Lower leg skin (tissue), 3 donors: Measurements from ENCODE around the gene C19orf47.

Source experiments
- POLR2A ChIP-seq, 2 donors: fragments of 450-650 bp; IDR thresholded peaks; one replicate each; pipeline ENCODE4 v1.6.1; 2016 to 2017; ENCODE audit warnings: antibody characterized with exemption in 2 of 2, mild to moderate bottlenecking in 1 of 2, moderate library complexity in 1 of 2
- TF ChIP-seq, protein P1 (sequence below), 3 donors: fragments of 450-650 bp; IDR thresholded peaks; one replicate each; pipeline ENCODE4 v1.5.1; 2016; ENCODE audit warnings: antibody characterized with exemption in 3 of 3, mild to moderate bottlenecking in 3 of 3, moderate library complexity in 2 of 3

- no peak for TF ChIP-seq POLR2A (IDR thresholded peaks at IDR 0.05)
- TF ChIP-seq, protein P1, sequence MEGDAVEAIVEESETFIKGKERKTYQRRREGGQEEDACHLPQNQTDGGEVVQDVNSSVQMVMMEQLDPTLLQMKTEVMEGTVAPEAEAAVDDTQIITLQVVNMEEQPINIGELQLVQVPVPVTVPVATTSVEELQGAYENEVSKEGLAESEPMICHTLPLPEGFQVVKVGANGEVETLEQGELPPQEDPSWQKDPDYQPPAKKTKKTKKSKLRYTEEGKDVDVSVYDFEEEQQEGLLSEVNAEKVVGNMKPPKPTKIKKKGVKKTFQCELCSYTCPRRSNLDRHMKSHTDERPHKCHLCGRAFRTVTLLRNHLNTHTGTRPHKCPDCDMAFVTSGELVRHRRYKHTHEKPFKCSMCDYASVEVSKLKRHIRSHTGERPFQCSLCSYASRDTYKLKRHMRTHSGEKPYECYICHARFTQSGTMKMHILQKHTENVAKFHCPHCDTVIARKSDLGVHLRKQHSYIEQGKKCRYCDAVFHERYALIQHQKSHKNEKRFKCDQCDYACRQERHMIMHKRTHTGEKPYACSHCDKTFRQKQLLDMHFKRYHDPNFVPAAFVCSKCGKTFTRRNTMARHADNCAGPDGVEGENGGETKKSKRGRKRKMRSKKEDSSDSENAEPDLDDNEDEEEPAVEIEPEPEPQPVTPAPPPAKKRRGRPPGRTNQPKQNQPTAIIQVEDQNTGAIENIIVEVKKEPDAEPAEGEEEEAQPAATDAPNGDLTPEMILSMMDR (IDR thresholded peaks at IDR 0.05): no peak
Measured at GRCh38 chr19:40277356-40278059, 70.7 kb downstream of the C19orf47 start.
